HEK293T (cell line): ENCODE results near the gene RBFOX1.

ENCODE experiments used
- CTCF ChIA-PET: fragments of 350-600 bp; formaldehyde crosslinking; extraction: SDS; loops from one replicate; lab custom pipeline; 2021; ENCODE audit warnings: antibody characterized with exemption, inconsistent platforms; lab: Yijun Ruan, JAX
- POLR2A ChIA-PET: fragments of 350-600 bp; formaldehyde crosslinking; extraction: SDS; loops from one replicate; lab custom pipeline; 2020; ENCODE audit warnings: antibody characterized with exemption, inconsistent platforms; lab: Yijun Ruan, JAX
- DNase-seq: peaks from one replicate; pipeline ENCODE4 v3.0.0; 2012; ENCODE audit warnings: mixed read lengths; ENCODE audit errors: extremely low spot score
- ARNT ChIP-seq: fragments of 450-650 bp; IDR thresholded peaks from 2 replicates; pipeline ENCODE4 v1.6.1; 2017; ENCODE audit warnings: mild to moderate bottlenecking
- BHLHE40 ChIP-seq: fragments of 450-650 bp; IDR thresholded peaks from 2 replicates; pipeline ENCODE4 v1.6.1; 2016; ENCODE audit warnings: mild to moderate bottlenecking, moderate library complexity, borderline replicate concordance
- CTBP1 ChIP-seq: fragments of 450-650 bp; IDR thresholded peaks from 2 replicates; pipeline ENCODE4 v1.6.1; 2016; ENCODE audit warnings: borderline replicate concordance
- ELF4 ChIP-seq: fragments of 450-650 bp; IDR thresholded peaks from 2 replicates; pipeline ENCODE4 v1.6.1; 2017; ENCODE audit warnings: antibody characterized with exemption
- FOXA1 ChIP-seq: fragments of 450-650 bp; IDR thresholded peaks from 2 replicates; pipeline ENCODE4 v1.6.1; 2016; ENCODE audit warnings: mild to moderate bottlenecking
- FOXK2 ChIP-seq: fragments of 450-650 bp; IDR thresholded peaks from 2 replicates; pipeline ENCODE4 v1.6.1; 2016; ENCODE audit warnings: mild to moderate bottlenecking
- FOXM1 ChIP-seq: fragments of 450-650 bp; IDR thresholded peaks from 2 replicates; pipeline ENCODE4 v1.6.1; 2017; ENCODE audit warnings: mild to moderate bottlenecking, borderline replicate concordance
- HDGF ChIP-seq: fragments of 450-650 bp; IDR thresholded peaks from 2 replicates; pipeline ENCODE4 v1.6.1; 2017; ENCODE audit warnings: antibody characterized with exemption, borderline replicate concordance
- L3MBTL2 ChIP-seq: fragments of 450-650 bp; conservative IDR thresholded peaks from 2 replicates; pipeline ENCODE4 v1.6.1; 2016; ENCODE audit warnings: mild to moderate bottlenecking
- LEF1 ChIP-seq: fragments of 450-650 bp; IDR thresholded peaks from 2 replicates; pipeline ENCODE4 v1.6.1; 2017; ENCODE audit warnings: mild to moderate bottlenecking, borderline replicate concordance
- NFRKB ChIP-seq: fragments of 450-650 bp; IDR thresholded peaks from 2 replicates; pipeline ENCODE4 v1.6.1; 2016; ENCODE audit warnings: mild to moderate bottlenecking, moderate library complexity
- PKNOX1 ChIP-seq: fragments of 450-650 bp; IDR thresholded peaks from 2 replicates; pipeline ENCODE4 v1.6.1; 2016
- SP1 ChIP-seq: fragments of 450-650 bp; IDR thresholded peaks from 2 replicates; pipeline ENCODE4 v1.6.1; 2017
- SUZ12 ChIP-seq: fragments of 450-650 bp; IDR thresholded peaks from 2 replicates; pipeline ENCODE4 v1.6.1; 2016; ENCODE audit warnings: mild to moderate bottlenecking
- TARDBP ChIP-seq: fragments of 450-650 bp; IDR thresholded peaks from 2 replicates; pipeline ENCODE4 v1.6.1; 2016
- ZNF384 ChIP-seq: fragments of 450-650 bp; IDR thresholded peaks from 2 replicates; pipeline ENCODE4 v1.6.1; 2016

The RBFOX1 gene

GRCh38 chr16:7532534-7532933 lies 199.9 kb downstream of the RBFOX1 start:
- POLR2A ChIA-PET = no interaction called here
- CTCF ChIA-PET = no interaction called here

GRCh38 chr16:7534749-7535148 lies 202.1 kb downstream of the RBFOX1 start:
- ChIA-PET POLR2A (no interaction called here), CTCF (no interaction called here)
- DNase-seq = no peak
- no peak for TF ChIP-seq BHLHE40

More at GRCh38 chr16:7532534-7532933, 199.9 kb downstream of the RBFOX1 start:
- TF ChIP-seq TARDBP (no peak), SP1 (no peak), LEF1 (no peak)
- DNase-seq = no peak

GRCh38 chr16:7541026-7541425 lies 208.4 kb downstream of the RBFOX1 start:
- CTCF ChIA-PET = no interaction called here
- POLR2A ChIA-PET = no interaction called here
- TF ChIP-seq FOXM1 (no peak), NFRKB (no peak)
- no peak for DNase-seq

GRCh38 chr16:7545251-7545650 lies 212.6 kb downstream of the RBFOX1 start:
- POLR2A ChIA-PET = no interaction called here
- CTCF ChIA-PET = interaction anchor here (0.6 kb wide), 1 partner anchor 9 kb away, joined by 3 read pairs; no protein-coding TSS in a partner anchor
- DNase-seq = no peak

GRCh38 chr16:7546948-7547347 lies 214.3 kb downstream of the RBFOX1 start:
- no peak for DNase-seq
- ChIA-PET CTCF (no interaction called here), POLR2A (no interaction called here)
- TF ChIP-seq FOXA1 (no peak), HDGF (no peak), ZNF384 (no peak), FOXM1 (no peak), L3MBTL2 (no peak), FOXK2 (no peak), PKNOX1 (no peak), SP1 (no peak), CTBP1 (no peak), NFRKB (no peak), TARDBP (no peak), ARNT (no peak), SUZ12 (no peak)

More at GRCh38 chr16:7545251-7545650, 212.6 kb downstream of the RBFOX1 start:
- no peak for TF ChIP-seq ELF4
- TF ChIP-seq FOXK2 = no peak
- no peak for TF ChIP-seq SP1
- TF ChIP-seq NFRKB = no peak
- TF ChIP-seq FOXA1 = no peak
- no peak for TF ChIP-seq LEF1
- no peak for TF ChIP-seq ARNT

GRCh38 chr16:7547736-7548135 lies 215.1 kb downstream of the RBFOX1 start:
- POLR2A ChIA-PET = no interaction called here
- DNase-seq = no peak
- TF ChIP-seq TARDBP (no peak), FOXM1 (no peak), ZNF384 (no peak), SUZ12 (no peak), L3MBTL2 (no peak), ELF4 (no peak)
- CTCF ChIA-PET = no interaction called here

- ChIA-PET CTCF (no interaction called here), POLR2A (no interaction called here)
- DNase-seq = no peak
- TF ChIP-seq ELF4 (no peak), SUZ12 (no peak), ARNT (no peak), FOXK2 (no peak), L3MBTL2 (no peak), BHLHE40 (no peak), CTBP1 (no peak), FOXM1 (no peak), LEF1 (no peak), TARDBP (no peak), FOXA1 (no peak), NFRKB (no peak)
Observed at GRCh38 chr16:7548796-7549318, 216.2 kb downstream of the RBFOX1 start.

- no peak for DNase-seq
- POLR2A ChIA-PET = no interaction called here
Observed at GRCh38 chr16:7550096-7550495, 217.5 kb downstream of the RBFOX1 start.

GRCh38 chr16:7555459-7555858 lies 222.8 kb downstream of the RBFOX1 start:
- POLR2A ChIA-PET = no interaction called here
- CTCF ChIA-PET = no interaction called here
- DNase-seq = no peak
- TF ChIP-seq ARNT (no peak), L3MBTL2 (no peak), LEF1 (no peak), PKNOX1 (no peak), TARDBP (no peak), SP1 (no peak), NFRKB (no peak), HDGF (no peak)

More at GRCh38 chr16:7550096-7550495, 217.5 kb downstream of the RBFOX1 start:
- CTCF ChIA-PET = no interaction called here
- TF ChIP-seq BHLHE40 = no peak
- no peak for TF ChIP-seq SUZ12
- no peak for TF ChIP-seq SP1
- TF ChIP-seq ARNT = no peak
- TF ChIP-seq FOXM1 = no peak
- TF ChIP-seq NFRKB = no peak
- TF ChIP-seq CTBP1 = no peak
- no peak for TF ChIP-seq FOXA1
- TF ChIP-seq ZNF384 = no peak
- no peak for TF ChIP-seq FOXK2
- no peak for TF ChIP-seq ELF4
- no peak for TF ChIP-seq HDGF
